SK-N-MC (cell line): Measurements from ENCODE around the gene HOXA4.

Source experiments
- EZH2 ChIP-seq: fragments of 200-600 bp; sonication (generic); IDR thresholded peaks from one replicate; pipeline ENCODE4 v1.6.1; 2017; ENCODE audit warnings: antibody characterized with exemption
- POLR2AphosphoS5 ChIP-seq: IDR thresholded peaks from 2 replicates; pipeline ENCODE4 v1.6.1; 2012; ENCODE audit warnings: mild to moderate bottlenecking, low read depth, low read length, borderline replicate concordance

- TF ChIP-seq POLR2AphosphoS5 = no peak
- TF ChIP-seq EZH2 = no peak
Observed at GRCh38 chr7:27157702-27158431, 27.3 kb upstream of the HOXA4 start.
